GM12892 (cell line): Measurements from ENCODE around the gene RASA3.

Experiments used
- POLR2A ChIP-seq: IDR thresholded peaks from 2 replicates; pipeline ENCODE4 v1.6.1; 2011; ENCODE audit warnings: low read depth, low read length, control low read depth
- POLR2AphosphoS5 ChIP-seq: IDR thresholded peaks from 2 replicates; pipeline ENCODE4 v1.6.1; 2011; ENCODE audit warnings: low read depth, low read length, control low read depth

DNA sequence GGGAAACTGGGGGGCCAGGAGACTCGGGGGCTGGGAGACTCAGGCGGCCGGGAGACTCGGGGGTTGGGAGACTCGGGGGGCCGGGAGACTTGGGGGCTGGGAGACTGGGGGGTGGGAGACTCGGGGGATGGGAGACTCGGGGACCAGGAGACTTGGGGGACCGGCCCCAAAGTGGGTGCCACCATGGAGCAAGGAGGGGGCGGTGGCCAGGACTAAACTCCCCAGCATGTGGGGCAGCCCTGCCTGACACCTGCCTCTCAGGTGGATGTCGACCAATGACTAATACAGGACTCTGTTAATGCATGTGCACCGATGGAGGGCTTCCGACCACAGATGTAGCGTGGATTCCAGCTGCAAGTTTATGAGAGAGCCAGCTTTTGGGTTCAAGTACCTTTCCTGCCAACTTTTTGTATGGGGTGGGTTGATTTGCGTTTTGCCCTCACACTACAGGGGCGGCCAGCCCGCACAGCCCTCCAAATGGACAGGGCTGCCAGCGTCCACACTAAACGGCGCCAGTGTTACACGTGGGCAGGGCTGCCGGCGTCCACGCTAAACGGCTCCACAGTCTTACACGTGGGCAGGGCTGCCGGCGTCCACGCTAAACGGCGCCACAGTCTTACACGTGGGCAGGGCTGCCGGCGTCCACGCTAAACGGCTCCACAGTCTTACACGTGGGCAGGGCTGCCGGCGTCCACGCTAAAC, 62.2 kb downstream of the RASA3 start:
- no peak for TF ChIP-seq POLR2A
- no peak for TF ChIP-seq POLR2AphosphoS5
